PC-3 (cell line): ENCODE results near the gene PDLIM4. TPM values are rescaled to one million over a fixed set of nuclear protein-coding genes. Genes with fewer than 3 reads are reported as not detected.

Experiments
- ATAC-seq: fragments of 200-7000 bp; cut with Tn5 transposase; 2 replicates; pipeline ENCODE4 v1.9.1; 2020; ENCODE audit warnings: mild to moderate bottlenecking, moderate library complexity
- BruUV-seq: library from RNA; stranded (reverse); fragments of 400-500 nt; replicated peaks from 2 replicates; lab custom pipeline; 2021; lab: Mats Ljungman, UMichigan
- CTCF ChIA-PET: fragments of 300-600 bp; sonication (Branson Sonifier 250); formaldehyde crosslinking; loops from one replicate; lab custom pipeline; 2022; ENCODE audit warnings: antibody characterized with exemption; lab: Charles Lee
- POLR2A ChIA-PET: fragments of 300-600 bp; sonication (Branson Sonifier 250); formaldehyde crosslinking; loops from one replicate; lab custom pipeline; 2022; ENCODE audit warnings: antibody characterized with exemption; ENCODE audit not compliant: unreplicated experiment; lab: Charles Lee
- DNase-seq: peaks from one replicate; pipeline ENCODE4 v3.0.0-alpha.2; 2015
- H2AFZ ChIP-seq: fragments of 300-600 bp; sonication (generic); 2 replicates; pipeline ENCODE4 v1.6.0; 2016; ENCODE audit warnings: antibody characterized with exemption, low read length
- H3F3A ChIP-seq: fragments of 300-600 bp; sonication (generic); one replicate; pipeline ENCODE4 v1.6.0; 2017; ENCODE audit warnings: antibody characterized with exemption, low read length, control low read depth, mild to moderate bottlenecking; ENCODE audit not compliant: unreplicated experiment
- H3K27ac ChIP-seq: fragments of 300-600 bp; sonication (generic); 2 replicates; pipeline ENCODE4 v1.5.1; 2016; ENCODE audit warnings: mild to moderate bottlenecking, low read length
- H3K27me3 ChIP-seq: fragments of 300-600 bp; sonication (generic); 2 replicates; pipeline ENCODE4 v1.6.1; 2016; ENCODE audit warnings: low read length, mixed read lengths
- H3K36me3 ChIP-seq: fragments of 300-600 bp; sonication (generic); 2 replicates; pipeline ENCODE4 v1.6.1; 2016; ENCODE audit warnings: low read depth, mixed run types, low read length, mixed read lengths
- H3K4me1 ChIP-seq: fragments of 300-600 bp; sonication (generic); 2 replicates; pipeline ENCODE4 v1.5.1; 2016; ENCODE audit warnings: low read length; ENCODE audit not compliant: insufficient read depth
- H3K4me2 ChIP-seq: fragments of 300-600 bp; sonication (generic); 2 replicates; pipeline ENCODE4 v1.6.0; 2016; ENCODE audit warnings: low read length
- H3K4me3 ChIP-seq: fragments of 300-600 bp; sonication (generic); 2 replicates; pipeline ENCODE4 v1.5.1; 2016; ENCODE audit warnings: mild to moderate bottlenecking, low read length, mixed read lengths
- H3K79me2 ChIP-seq: fragments of 300-600 bp; sonication (generic); 2 replicates; pipeline ENCODE4 v1.6.1; 2017; ENCODE audit warnings: low read length, mixed read lengths
- H3K9ac ChIP-seq: fragments of 300-600 bp; sonication (generic); 2 replicates; pipeline ENCODE4 v1.6.0; 2016; ENCODE audit warnings: mild to moderate bottlenecking, low read length
- H3K9me2 ChIP-seq: fragments of 300-600 bp; sonication (generic); replicated peaks from 2 replicates; pipeline ENCODE4 v1.6.1; 2016; ENCODE audit warnings: mixed run types, low read length, mixed read lengths
- H3K9me3 ChIP-seq: fragments of 300-600 bp; sonication (generic); 2 replicates; pipeline ENCODE4 v1.6.1; 2016; ENCODE audit warnings: low read length, mixed read lengths
- H4K20me1 ChIP-seq: fragments of 300-600 bp; sonication (generic); 2 replicates; pipeline ENCODE4 v1.6.1; 2016; ENCODE audit warnings: low read length, mixed read lengths
- EZH2 ChIP-seq: fragments of 300-600 bp; sonication (generic); IDR thresholded peaks from one replicate; pipeline ENCODE4 v1.6.1; 2017; ENCODE audit warnings: antibody characterized with exemption, mild to moderate bottlenecking, low read length; ENCODE audit not compliant: unreplicated experiment
- EZH2phosphoT487 ChIP-seq: fragments of 300-600 bp; sonication (generic); IDR thresholded peaks from 2 replicates; pipeline ENCODE4 v1.6.1; 2018; ENCODE audit warnings: mild to moderate bottlenecking, antibody characterized with exemption, low read length, borderline replicate concordance
- intact Hi-C: fragments of 100-400 bp; cut with micrococcal nuclease; formaldehyde crosslinking; loops from 2 replicates; pipeline ENCODE4 v1.9.0; 2023
- total RNA-seq: library from RNA; depleted of rRNA; stranded (reverse); fragments of >200 nt; gene quantifications from 2 replicates; pipeline ENCODE4 v1.2.3, GENCODE V29; 2014
- TF ChIP-seq, protein P1 (sequence below): fragments of 300-600 bp; sonication (generic); conservative IDR thresholded peaks from 2 replicates; pipeline ENCODE4 v1.5.1; 2017; ENCODE audit warnings: antibody characterized with exemption, low read depth, mild to moderate bottlenecking, low read length

The PDLIM4 gene
- total RNA-seq, 1 experiment from 2014 or later, result 27.8 TPM

DNA sequence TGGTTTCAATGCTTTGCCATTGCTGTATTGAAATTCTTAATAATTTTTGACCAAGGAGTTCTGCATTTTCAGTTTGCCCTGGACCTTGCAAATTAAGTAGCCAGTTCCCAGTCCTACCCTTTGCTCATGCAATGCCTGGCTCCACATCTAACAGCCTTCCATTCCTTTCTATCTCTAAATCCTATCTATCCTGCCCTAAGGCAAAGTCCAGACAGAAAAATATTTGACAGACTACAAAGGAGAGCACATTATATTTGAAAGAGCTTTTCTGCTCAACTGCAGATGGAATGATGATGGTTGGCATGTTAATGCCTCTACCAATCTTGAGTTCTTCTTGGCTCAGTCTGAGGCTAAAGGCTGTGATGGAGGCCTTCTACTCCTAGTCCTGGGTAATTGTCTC, 52.2 kb downstream of the PDLIM4 start:
- no peak for ATAC-seq
- no peaks in the 10 kb centered on the region for H3K4me1 ChIP-seq
- no peak overlapping the region for H3K4me2 ChIP-seq
- H3K4me3 ChIP-seq, result no peak overlapping the region
- POLR2A ChIA-PET, result no interaction called here
- H3K79me2 ChIP-seq, result no peaks in the 10 kb centered on the region
- no peak overlapping the region for H3K27ac ChIP-seq
- no peak overlapping the region for H2AFZ ChIP-seq
- no peaks in the 10 kb centered on the region for H3K27me3 ChIP-seq
- BruUV-seq, result no TSS peak
- no peaks in the 10 kb centered on the region for H3K9me2 ChIP-seq
- no peak for DNase-seq
- H3K9ac ChIP-seq, result no peak overlapping the region
- no peaks in the 10 kb centered on the region for H4K20me1 ChIP-seq
- CTCF ChIA-PET, result no interaction called here
- no peaks in the 10 kb centered on the region for H3F3A ChIP-seq
- TF ChIP-seq EZH2phosphoT487 (no peak), EZH2 (no peak)
- TF ChIP-seq, protein P1, sequence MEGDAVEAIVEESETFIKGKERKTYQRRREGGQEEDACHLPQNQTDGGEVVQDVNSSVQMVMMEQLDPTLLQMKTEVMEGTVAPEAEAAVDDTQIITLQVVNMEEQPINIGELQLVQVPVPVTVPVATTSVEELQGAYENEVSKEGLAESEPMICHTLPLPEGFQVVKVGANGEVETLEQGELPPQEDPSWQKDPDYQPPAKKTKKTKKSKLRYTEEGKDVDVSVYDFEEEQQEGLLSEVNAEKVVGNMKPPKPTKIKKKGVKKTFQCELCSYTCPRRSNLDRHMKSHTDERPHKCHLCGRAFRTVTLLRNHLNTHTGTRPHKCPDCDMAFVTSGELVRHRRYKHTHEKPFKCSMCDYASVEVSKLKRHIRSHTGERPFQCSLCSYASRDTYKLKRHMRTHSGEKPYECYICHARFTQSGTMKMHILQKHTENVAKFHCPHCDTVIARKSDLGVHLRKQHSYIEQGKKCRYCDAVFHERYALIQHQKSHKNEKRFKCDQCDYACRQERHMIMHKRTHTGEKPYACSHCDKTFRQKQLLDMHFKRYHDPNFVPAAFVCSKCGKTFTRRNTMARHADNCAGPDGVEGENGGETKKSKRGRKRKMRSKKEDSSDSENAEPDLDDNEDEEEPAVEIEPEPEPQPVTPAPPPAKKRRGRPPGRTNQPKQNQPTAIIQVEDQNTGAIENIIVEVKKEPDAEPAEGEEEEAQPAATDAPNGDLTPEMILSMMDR, result no peak
- H3K9me3 ChIP-seq, result no peaks in the 10 kb centered on the region
- intact Hi-C loops, result no loop called here
- no peaks in the 10 kb centered on the region for H3K36me3 ChIP-seq

DNA sequence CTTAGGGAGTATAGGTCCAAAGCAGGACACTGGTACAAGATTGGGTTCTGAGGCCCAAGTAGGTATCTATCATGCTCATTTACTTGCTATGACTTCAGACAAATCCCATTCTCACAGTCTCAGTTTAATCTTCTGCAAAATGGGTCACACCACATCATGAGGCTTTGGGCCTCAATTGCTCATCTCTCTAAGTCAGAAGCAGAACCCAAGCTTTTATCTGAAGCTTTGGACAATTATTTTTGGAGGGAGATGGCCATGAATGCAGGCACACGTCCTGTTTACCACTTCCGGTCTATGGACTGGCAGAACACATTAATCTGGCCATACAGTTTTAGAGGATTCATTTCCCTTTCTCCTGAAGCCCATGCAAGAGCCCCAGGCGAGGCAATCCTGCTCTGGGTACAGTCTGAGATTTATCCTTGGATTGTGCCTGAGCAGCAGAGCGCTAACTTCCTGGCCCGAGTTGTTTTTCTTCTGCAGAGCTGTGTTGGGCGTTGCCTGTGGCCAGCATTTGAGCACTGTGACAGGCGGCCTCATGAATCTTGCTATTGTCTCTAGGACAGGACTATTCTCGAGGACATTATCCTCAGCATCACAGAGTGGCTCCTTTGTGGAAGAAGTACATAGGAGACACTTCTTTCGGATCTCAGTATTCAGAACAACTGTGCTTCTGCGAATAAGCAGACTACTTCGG, 52.8 kb downstream of the PDLIM4 start:
- Histone ChIP-seq H3K4me2 (no peak overlapping the region), H3K4me3 (no peak overlapping the region), H4K20me1 (no peaks in the 10 kb centered on the region), H3K36me3 (no peaks in the 10 kb centered on the region), H3K4me1 (no peaks in the 10 kb centered on the region), H3K9ac (no peak overlapping the region), H2AFZ (no peak overlapping the region), H3K9me2 (no peaks in the 10 kb centered on the region), H3K27ac (no peak overlapping the region), H3K27me3 (no peaks in the 10 kb centered on the region), H3K79me2 (no peaks in the 10 kb centered on the region), H3F3A (no peaks in the 10 kb centered on the region), H3K9me3 (no peaks in the 10 kb centered on the region)
- POLR2A ChIA-PET, result no interaction called here
- ATAC-seq, result no peak
- BruUV-seq, result no TSS peak
- CTCF ChIA-PET, result no interaction called here
- intact Hi-C loops, result no loop called here
- TF ChIP-seq EZH2 (no peak), EZH2phosphoT487 (no peak)
- TF ChIP-seq, protein P1, result no peak
- no peak for DNase-seq

DNA sequence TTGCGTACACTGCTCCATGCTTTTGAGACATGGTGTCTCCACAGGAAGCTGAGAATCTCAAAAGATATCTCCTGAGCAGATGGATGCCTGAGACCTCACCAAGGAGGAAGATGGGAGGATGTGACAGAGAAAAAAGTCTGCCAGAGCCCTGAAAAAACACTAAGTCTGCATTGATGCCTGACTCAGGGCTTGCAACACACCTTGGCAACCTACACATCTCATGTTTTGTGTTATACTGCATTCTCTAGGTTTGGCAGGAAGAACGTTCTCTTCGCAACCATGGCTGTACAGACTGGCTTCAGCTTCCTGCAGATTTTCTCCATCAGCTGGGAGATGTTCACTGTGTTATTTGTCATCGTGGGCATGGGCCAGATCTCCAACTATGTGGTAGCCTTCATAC, 55.9 kb downstream of the PDLIM4 start:
- ChIA-PET CTCF (no interaction called here), POLR2A (no interaction called here)
- TF ChIP-seq EZH2phosphoT487 (no peak), EZH2 (no peak)
- TF ChIP-seq, protein P1, result no peak
- H2AFZ ChIP-seq, result no peak overlapping the region
- H3K9me2 ChIP-seq, result no peaks in the 10 kb centered on the region
- peaks cover 6% of the 10 kb centered on the region for H3K4me1 ChIP-seq
- H4K20me1 ChIP-seq, result no peaks in the 10 kb centered on the region
- H3K27me3 ChIP-seq, result no peaks in the 10 kb centered on the region
- DNase-seq (no peak), ATAC-seq (no peak)
- no peak overlapping the region for H3K4me2 ChIP-seq
- H3K4me3 ChIP-seq, result no peak overlapping the region
- no TSS peak for BruUV-seq
- H3K9ac ChIP-seq, result no peak overlapping the region
- intact Hi-C loops, result no loop called here
- H3F3A ChIP-seq, result no peaks in the 10 kb centered on the region
- no peaks in the 10 kb centered on the region for H3K79me2 ChIP-seq
- no peak overlapping the region for H3K27ac ChIP-seq
- no peaks in the 10 kb centered on the region for H3K9me3 ChIP-seq
- H3K36me3 ChIP-seq, result no peaks in the 10 kb centered on the region
